Mucosa of gallbladder (tissue), 1 donor: ENCODE measurements around the gene CCDC38. TPM values are rescaled to one million over a fixed set of nuclear protein-coding genes. Genes with fewer than 3 reads are reported as not detected.
"Not testable (repeated sequence)": the region's sequence is repeated elsewhere in the genome, so short reads cannot be mapped to it uniquely, and the experiment has no call there.

Source experiments
- DNase-seq: peaks from one replicate; pipeline ENCODE4 v3.0.0-alpha.2; 2020; ENCODE audit warnings: low spot score
- total RNA-seq: library from RNA; stranded (reverse); gene quantifications from one replicate; pipeline ENCODE4 v1.2.1, GENCODE V29; 2021
- donor health status: DM: no; HTN: no; CAD: no.

Gene CCDC38
- not detected for total RNA-seq

DNA sequence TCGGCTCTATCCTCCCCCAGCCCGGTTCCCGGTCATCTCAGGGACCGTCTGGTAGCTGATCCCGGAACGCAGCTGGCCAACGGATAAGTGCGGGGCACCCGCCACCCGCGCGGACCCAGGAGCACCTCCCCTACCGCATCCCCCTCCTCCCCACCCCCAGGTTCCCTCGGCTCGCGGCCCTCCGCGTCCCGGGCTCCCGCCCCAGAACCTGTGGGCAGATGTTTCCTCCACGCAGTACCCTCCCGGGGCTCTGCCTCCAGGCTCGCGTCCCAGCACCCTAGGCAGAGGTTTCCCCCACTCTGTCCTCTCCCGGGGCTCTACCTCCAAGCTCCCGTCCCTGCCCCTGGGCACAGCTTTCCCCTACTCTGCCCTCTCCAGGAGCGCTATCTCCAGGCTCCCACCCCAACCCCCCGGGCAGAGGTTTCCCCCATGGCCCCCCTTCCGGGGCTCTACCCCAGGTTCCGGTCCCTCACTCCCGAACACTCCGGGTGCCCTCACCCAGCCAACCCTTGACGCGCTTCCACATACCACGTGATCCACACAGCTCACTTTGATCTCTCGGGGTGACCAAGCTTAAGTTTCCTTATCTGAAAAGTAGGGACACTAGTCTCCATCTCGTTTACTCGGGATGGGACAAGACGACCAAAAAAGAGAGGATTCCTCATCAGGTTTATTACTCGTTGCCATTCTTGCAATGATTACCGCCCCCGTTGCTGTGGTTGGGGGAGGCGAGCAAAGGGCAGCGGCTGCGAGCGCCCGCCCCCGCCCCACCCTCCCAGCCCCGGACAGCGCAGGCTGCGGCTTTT, at the start of gene CCDC38:
Gene CCDC38 (minus strand): TSS at position 91 of the 806 bp plus-strand sequence. CDS start 6,105 bp downstream, outside the sequence.
- peak; percentile 74 for DNase-seq

- DNase-seq = no peak
These were observed 47.7 kb upstream of the CCDC38 start for GRCh38 chr12:95990136-95990535.

- no peak for DNase-seq
These were observed 47.2 kb upstream of the CCDC38 start for GRCh38 chr12:95989504-95990123.

DNA sequence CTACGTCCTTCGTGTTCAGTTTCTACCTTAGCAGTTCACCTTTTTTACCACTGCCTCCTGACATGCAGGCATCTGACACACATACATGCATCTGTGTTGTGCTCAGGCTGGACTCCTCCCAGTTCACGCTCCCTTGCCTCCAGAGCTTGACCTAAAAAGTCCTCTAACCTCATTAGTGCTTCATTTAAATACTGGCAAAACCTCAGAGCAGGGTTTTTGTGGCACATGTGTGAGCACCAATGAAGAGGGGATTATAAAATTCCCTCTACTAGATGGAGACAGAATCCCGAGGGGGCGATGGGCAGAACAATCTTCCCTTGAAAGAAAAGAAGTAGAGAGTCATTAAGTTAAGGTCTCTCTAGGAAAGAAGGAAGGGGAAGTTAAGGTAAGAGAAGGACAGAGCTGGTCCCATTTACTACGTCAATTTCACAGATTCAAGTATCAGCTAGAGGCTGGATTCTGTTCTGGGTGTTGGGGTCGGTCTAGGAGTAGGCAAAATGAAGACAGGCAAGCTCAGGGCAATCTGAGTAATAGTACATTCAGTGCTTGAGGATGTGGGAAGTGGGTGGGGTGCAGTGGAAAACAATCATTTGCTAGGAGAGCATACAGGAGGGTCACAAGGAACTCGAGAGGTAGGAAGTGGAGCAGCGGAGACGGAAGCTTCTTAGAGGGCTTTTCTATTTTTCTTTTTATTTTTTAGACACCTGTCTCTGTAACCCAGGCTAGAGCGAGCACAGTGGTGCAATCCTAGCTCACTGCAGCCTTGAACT, 46.3 kb upstream of the CCDC38 start:
- no peak for DNase-seq

DNA sequence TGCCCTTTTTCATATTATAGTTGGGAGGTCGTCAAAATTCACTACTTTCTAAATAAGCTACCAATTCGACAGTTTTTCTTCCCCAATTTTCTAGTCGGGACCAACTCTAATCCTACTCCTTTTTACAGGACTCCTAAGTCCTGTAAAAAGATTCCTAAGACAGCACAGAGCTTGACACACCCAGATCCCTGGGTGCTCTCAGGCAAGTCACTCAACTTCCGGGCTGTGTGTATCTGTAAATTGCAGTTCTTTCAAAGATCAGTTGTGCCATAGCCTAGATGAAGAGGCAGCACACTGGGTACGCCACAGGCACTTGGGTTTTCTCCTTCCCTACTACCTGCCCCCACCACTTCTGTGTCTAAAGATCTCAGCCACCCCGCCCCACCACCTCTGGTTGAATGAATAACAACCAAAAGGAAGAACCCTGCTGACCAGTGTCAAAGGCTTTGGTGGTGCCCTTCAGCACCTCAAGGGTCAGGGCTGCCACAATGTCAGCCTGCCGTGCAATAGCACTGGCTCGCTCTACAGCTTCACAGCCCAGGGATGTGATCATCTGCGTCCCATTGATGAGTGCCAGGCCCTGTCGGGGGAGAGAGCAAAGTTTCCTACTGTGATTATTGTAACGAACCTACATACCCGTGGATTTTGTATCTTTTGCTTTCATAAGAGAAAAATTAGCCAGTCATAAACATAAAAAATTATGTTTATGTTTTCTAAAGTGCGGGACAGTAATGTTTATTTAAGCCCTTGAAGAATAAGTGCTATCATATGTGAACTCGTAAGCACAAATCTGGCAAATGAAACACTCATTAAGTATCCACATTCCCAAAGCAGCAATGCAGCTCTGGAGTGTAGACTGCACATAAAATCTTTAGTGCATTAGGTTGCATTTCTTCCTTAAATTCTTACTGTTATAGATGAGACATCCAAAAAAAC, 44.5 kb upstream of the CCDC38 start:
- DNase-seq = no peak

DNA sequence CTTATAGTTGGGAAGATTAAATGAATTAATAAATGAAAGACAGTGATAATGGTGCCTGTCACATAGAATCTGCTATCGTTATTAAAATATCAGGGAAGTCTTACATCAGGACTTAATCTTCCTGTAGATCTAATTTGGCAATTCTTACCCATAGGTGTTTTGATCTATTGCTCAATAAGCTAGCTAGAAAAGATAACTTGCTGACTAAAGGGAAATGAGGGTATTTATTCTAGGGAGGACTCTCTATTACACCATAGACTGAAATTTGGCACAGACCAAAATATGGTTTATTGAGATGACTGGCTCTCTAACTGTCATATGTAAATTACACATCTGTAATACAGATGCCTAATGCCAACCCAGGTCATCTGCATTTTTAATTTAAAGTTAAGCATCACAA, 42.3 kb upstream of the CCDC38 start:
- DNase-seq = no peak

GRCh38 chr12:95982602-95983001, 40.2 kb upstream of the CCDC38 start:
- DNase-seq = no peak

GRCh38 chr12:95980437-95980836, 38.0 kb upstream of the CCDC38 start:
- DNase-seq = no peak

DNA sequence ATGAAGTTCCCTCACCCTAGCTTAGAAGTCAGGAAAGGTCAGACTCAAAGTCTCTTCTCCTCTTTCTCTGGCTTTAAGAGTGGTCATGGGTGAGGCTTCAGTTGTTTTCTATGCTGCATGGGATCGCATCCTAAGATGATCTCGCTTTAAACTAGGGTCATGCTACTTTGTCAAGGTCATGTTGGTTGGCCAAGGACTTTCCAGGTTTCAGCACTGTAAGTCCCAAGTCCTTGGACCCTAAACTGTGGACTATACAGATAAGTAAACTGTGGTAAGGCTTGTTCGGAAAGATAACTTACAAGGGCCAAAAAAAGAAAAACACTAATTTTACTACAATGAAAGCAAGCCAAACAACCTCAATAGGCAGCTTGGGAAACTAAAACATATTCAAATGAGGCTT, 36.4 kb upstream of the CCDC38 start:
- no peak for DNase-seq

GRCh38 chr12:95978351-95978750, 35.9 kb upstream of the CCDC38 start:
- no peak for DNase-seq

GRCh38 chr12:95977764-95978305, 35.4 kb upstream of the CCDC38 start:
- DNase-seq = no peak

- DNase-seq = no peak
These were observed 34.0 kb upstream of the CCDC38 start for GRCh38 chr12:95976416-95976832.

DNA sequence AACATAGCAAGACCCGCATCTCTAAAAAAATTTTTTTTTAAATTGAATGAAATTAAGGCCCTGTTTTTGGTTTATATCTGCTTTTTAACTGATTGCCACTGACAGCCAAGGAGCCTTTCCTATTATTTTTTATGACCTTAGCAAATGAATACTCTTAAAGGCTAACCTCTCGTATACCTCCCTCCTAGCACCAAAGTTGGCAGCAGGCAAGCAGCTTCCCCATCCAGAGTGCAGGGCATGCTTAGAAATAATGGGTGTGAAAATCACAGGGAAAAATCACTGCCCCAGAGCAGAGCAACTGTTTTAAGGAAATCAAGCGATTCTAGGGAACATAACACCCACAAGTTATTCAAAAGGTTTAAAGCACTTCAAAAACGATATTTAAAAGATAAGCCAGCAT, 33.1 kb upstream of the CCDC38 start:
- no peak for DNase-seq

GRCh38 chr12:95974358-95974757, 31.9 kb upstream of the CCDC38 start:
- no peak for DNase-seq

- no peak for DNase-seq
These were observed 30.5 kb upstream of the CCDC38 start for GRCh38 chr12:95972832-95973456.

DNA sequence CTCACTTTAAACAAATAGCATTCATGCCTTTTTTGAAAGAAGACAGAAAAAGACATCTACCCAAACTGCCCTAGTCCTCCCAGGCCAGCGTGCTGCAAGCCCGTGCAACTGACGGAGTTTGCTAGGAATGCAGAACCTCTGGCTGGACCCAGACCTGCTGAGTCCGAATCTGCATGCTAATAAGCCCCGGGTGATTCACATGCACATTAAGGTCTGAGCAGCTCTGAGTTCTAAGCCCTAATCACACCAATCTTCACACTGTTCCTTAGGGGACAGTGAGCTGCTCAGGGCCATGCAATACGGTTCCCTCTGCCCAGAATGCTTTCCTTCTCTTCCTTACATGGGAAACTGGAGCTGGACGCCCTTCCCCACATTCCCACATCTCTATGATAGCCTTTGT, 28.5 kb upstream of the CCDC38 start:
- DNase-seq = no peak

DNA sequence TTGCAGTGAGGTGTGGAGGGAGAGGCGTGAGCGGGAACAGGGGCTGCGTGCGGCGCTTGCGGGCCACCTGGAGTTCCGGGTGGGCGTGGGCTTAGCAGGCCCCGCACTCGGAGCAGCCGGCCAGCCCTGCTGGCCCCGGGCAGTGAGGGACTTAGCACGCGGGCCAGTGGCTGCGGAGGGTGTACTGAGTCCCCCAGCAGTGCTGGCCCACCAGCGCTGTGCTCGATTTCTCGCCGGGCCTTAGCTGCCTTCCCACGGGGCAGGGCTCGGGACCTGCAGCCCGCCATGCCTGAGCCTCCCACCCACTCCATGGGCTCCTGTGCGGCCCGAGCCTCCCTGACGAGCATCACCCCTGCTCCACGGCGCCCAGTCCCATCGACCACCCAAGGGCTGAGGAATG, 26.7 kb upstream of the CCDC38 start:
- DNase-seq = not testable (repeated sequence)

GRCh38 chr12:95967301-95967700, 24.9 kb upstream of the CCDC38 start:
- no peak for DNase-seq

DNA sequence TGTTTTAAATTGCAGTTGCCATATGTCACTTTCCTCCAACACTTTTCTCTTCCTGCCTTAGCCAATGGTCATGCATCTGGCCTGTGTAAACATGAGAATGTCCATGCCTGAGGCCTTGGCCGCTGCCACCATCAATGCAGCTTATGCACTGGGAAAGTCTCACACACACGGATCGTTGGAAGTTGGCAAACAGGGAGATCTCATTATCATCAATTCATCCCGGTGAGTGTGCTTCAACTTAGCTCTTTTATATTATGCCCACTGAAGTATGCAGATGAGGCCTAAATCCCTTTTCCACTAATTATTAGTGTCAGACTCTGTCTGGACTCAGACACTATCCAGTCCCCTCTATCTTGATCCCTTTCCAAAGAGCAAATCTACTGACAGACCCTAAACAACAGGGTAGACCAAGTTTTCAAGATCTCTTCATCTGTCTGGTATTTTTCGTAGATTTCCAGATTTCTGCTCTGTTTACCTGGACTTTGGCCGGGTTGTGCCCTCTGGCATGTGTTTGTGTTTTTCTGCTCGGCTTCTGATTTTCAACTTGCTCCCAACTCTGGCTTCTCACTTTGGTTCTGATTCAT, 24.0 kb upstream of the CCDC38 start:
- no peak for DNase-seq

- no peak for DNase-seq
These were observed 20.7 kb upstream of the CCDC38 start for GRCh38 chr12:95963096-95963495.
